RWPE1 (cell line): ENCODE results near the gene VTA1.
"Not testable (repeated sequence)": the region's sequence is repeated elsewhere in the genome, so short reads cannot be mapped to it uniquely, and the experiment has no call there.

ENCODE experiments used
- CTCF ChIA-PET: fragments of 350-600 bp; sonication (Branson Sonifier 250); formaldehyde crosslinking; extraction: SDS; loops from one replicate; lab custom pipeline; 2021; lab: Yijun Ruan, JAX
- POLR2A ChIA-PET: fragments of 400-600 bp; formaldehyde crosslinking; extraction: SDS; loops from one replicate; lab custom pipeline; 2020; ENCODE audit warnings: antibody characterized with exemption; ENCODE audit not compliant: low non-redundant PET; lab: Yijun Ruan, JAX
- DNase-seq: peaks from one replicate; pipeline ENCODE4 v3.0.0; 2012; ENCODE audit warnings: low spot score
- H3K27ac ChIP-seq: fragments of 450-650 bp; 2 replicates; pipeline ENCODE4 v1.5.1; 2017
- CTCF ChIP-seq: fragments of 450-650 bp; conservative IDR thresholded peaks from 2 replicates; pipeline ENCODE4 v1.5.1; 2017; ENCODE audit warnings: low read depth, mild to moderate bottlenecking

Gene VTA1

GRCh38 chr6:142154336-142154735 is 7.3 kb downstream of the VTA1 start:
- ChIA-PET POLR2A (no interaction called here), CTCF (interaction anchor here (0.6 kb wide), 1 partner anchor 101 kb away, joined by 4 read pairs; no protein-coding TSS in a partner anchor)

GRCh38 chr6:142155091-142155490 is 8.0 kb downstream of the VTA1 start:
- TF ChIP-seq CTCF: no peak
- CTCF ChIA-PET: interaction anchor here (0.5 kb wide), 1 partner anchor 228 kb away, joined by 3 read pairs; no protein-coding TSS in a partner anchor
- no peak overlapping the region for H3K27ac ChIP-seq
- DNase-seq: no peak
- POLR2A ChIA-PET: no interaction called here

More at GRCh38 chr6:142154336-142154735, 7.3 kb downstream of the VTA1 start:
- TF ChIP-seq CTCF: no peak
- no peak overlapping the region for H3K27ac ChIP-seq
- no peak for DNase-seq

- POLR2A ChIA-PET: no interaction called here
- H3K27ac ChIP-seq: no peak overlapping the region
- CTCF ChIA-PET: interaction anchor here (0.6 to 1.3 kb wide), 10 partner anchors 9 to 318 kb away, joined by 3 to 12 read pairs (median 3); partner anchors contain the start of genes NMBR and VTA1
- TF ChIP-seq CTCF: peak; percentile 51
- peak; percentile 25 for DNase-seq
Measured at GRCh38 chr6:142155895-142156757, 9.1 kb downstream of the VTA1 start.

GRCh38 chr6:142156758-142157068 is 9.7 kb downstream of the VTA1 start:
- DNase-seq, POLR2A ChIA-PET, H3K27ac ChIP-seq: not testable (repeated sequence)
- CTCF ChIA-PET: interaction anchor here (0.7 to 1.3 kb wide), 9 partner anchors 10 to 318 kb away, joined by 3 to 12 read pairs (median 3); partner anchors contain the start of genes NMBR and VTA1

GRCh38 chr6:142162780-142163179 is 15.7 kb downstream of the VTA1 start:
- POLR2A ChIA-PET: no interaction called here
- CTCF ChIA-PET: no interaction called here

GRCh38 chr6:142165227-142165626 is 18.2 kb downstream of the VTA1 start:
- DNase-seq: no peak
- CTCF ChIA-PET: no interaction called here
- POLR2A ChIA-PET: no interaction called here
- TF ChIP-seq CTCF: no peak
- H3K27ac ChIP-seq: no peak overlapping the region

More at GRCh38 chr6:142162780-142163179, 15.7 kb downstream of the VTA1 start:
- no peak for TF ChIP-seq CTCF
- no peak for DNase-seq
- H3K27ac ChIP-seq: no peak overlapping the region

GRCh38 chr6:142167071-142167470 is 20.0 kb downstream of the VTA1 start:
- DNase-seq: no peak
- CTCF ChIA-PET: no interaction called here

More at GRCh38 chr6:142167071-142167470, 20.0 kb downstream of the VTA1 start:
- POLR2A ChIA-PET: no interaction called here
- no peak for TF ChIP-seq CTCF
- no peak overlapping the region for H3K27ac ChIP-seq
